Astrocyte (in vitro differentiated cells and primary cell): Measurements from ENCODE around the gene GLRA3. TPM values are rescaled to one million over a fixed set of nuclear protein-coding genes. Genes with fewer than 3 reads are reported as not detected.

Experiments used
- DNase-seq: peaks from one replicate; pipeline ENCODE4 v3.0.0-alpha.2; 2010; ENCODE audit warnings: low read depth
- FAIRE-seq: peaks from 2 replicates; lab custom pipeline; 2011; peaks lifted over from hg19 to GRCh38; lab: Jason Lieb, UNC
- H2AFZ ChIP-seq: 2 replicates; pipeline ENCODE4 v1.6.0; 2012; ENCODE audit warnings: low read depth, low read length, inconsistent platforms
- H3K27ac ChIP-seq: 2 replicates; pipeline ENCODE4 v1.5.1; 2011; ENCODE audit warnings: low read depth, low read length, inconsistent platforms
- H3K27me3 ChIP-seq: 2 replicates; pipeline ENCODE4 v1.6.0; 2011; ENCODE audit warnings: low read length, inconsistent platforms; ENCODE audit not compliant: insufficient read depth
- H3K36me3 ChIP-seq: 2 replicates; pipeline ENCODE4 v1.5.1; 2011; ENCODE audit warnings: low read length, inconsistent platforms; ENCODE audit not compliant: insufficient read depth
- H3K4me1 ChIP-seq: 2 replicates; pipeline ENCODE4 v1.5.1; 2011; ENCODE audit warnings: low read length, inconsistent platforms; ENCODE audit not compliant: insufficient read depth
- H3K4me2 ChIP-seq: 2 replicates; pipeline ENCODE4 v1.6.0; 2012; ENCODE audit warnings: low read length, inconsistent platforms
- H3K4me3 ChIP-seq: 2 replicates; pipeline ENCODE4 v1.5.1; 2011; ENCODE audit warnings: low read depth, mild to moderate bottlenecking, low read length, inconsistent platforms; ENCODE audit not compliant: insufficient read depth
- H3K79me2 ChIP-seq: 2 replicates; pipeline ENCODE4 v1.6.0; 2012; ENCODE audit warnings: mild to moderate bottlenecking, low read length, inconsistent platforms; ENCODE audit not compliant: insufficient read depth
- H3K9ac ChIP-seq: 2 replicates; pipeline ENCODE4 v1.6.0; 2012; ENCODE audit warnings: mild to moderate bottlenecking, low read length, inconsistent platforms
- H3K9me3 ChIP-seq: 2 replicates; pipeline ENCODE4 v1.5.1; 2012; ENCODE audit warnings: low read depth, mild to moderate bottlenecking, low read length, inconsistent platforms; ENCODE audit not compliant: insufficient read depth
- H4K20me1 ChIP-seq: 2 replicates; pipeline ENCODE4 v1.6.0; 2012; ENCODE audit warnings: low read length, inconsistent platforms; ENCODE audit not compliant: insufficient read depth
- H3K27ac Mint-ChIP-seq: one replicate; pipeline ENCODE4 v1.8.0; 2021; ENCODE audit warnings: mild to moderate bottlenecking, mixed read lengths; ENCODE audit not compliant: unreplicated experiment
- H3K27me3 Mint-ChIP-seq: one replicate; pipeline ENCODE4 v1.8.0; 2021; ENCODE audit warnings: low read depth, mixed read lengths; ENCODE audit not compliant: unreplicated experiment
- H3K36me3 Mint-ChIP-seq: one replicate; pipeline ENCODE4 v1.8.0; 2021; ENCODE audit warnings: low read depth, mixed read lengths; ENCODE audit not compliant: unreplicated experiment
- H3K4me1 Mint-ChIP-seq: one replicate; pipeline ENCODE4 v1.8.0; 2021; ENCODE audit warnings: low read depth, mixed read lengths; ENCODE audit not compliant: unreplicated experiment
- H3K4me3 Mint-ChIP-seq: one replicate; pipeline ENCODE4 v1.8.0; 2021; ENCODE audit warnings: mild to moderate bottlenecking, moderate library complexity, mixed read lengths; ENCODE audit not compliant: unreplicated experiment
- H3K9me3 Mint-ChIP-seq: one replicate; pipeline ENCODE4 v1.8.0; 2021; ENCODE audit warnings: mild to moderate bottlenecking, mixed read lengths; ENCODE audit not compliant: unreplicated experiment
- CTCF ChIP-seq: IDR thresholded peaks from 2 replicates; pipeline ENCODE4 v1.5.1; 2011; ENCODE audit warnings: low read depth, mild to moderate bottlenecking, inconsistent platforms, low read length, moderate library complexity; ENCODE audit not compliant: insufficient read depth
- EZH2 ChIP-seq: IDR thresholded peaks from 2 replicates; pipeline ENCODE4 v1.6.1; 2012; ENCODE audit warnings: mild to moderate bottlenecking, low read length, inconsistent platforms; ENCODE audit not compliant: insufficient read depth
- total RNA-seq: library from RNA; stranded (reverse); gene quantifications from 2 replicates; pipeline ENCODE4 v1.2.1, GENCODE V29; 2021

The GLRA3 gene
- total RNA-seq, 1 donor from 2014 or later: not detected

GRCh38 chr4:174654634-174655033, 174.4 kb downstream of the GLRA3 start:
- Histone ChIP-seq H3K9ac (no peak overlapping the region), H3K4me1 (no peaks in the 10 kb centered on the region), H3K79me2 (no peaks in the 10 kb centered on the region), H3K36me3 (no peaks in the 10 kb centered on the region), H4K20me1 (no peaks in the 10 kb centered on the region), H3K27me3 (no peaks in the 10 kb centered on the region), H2AFZ (no peak overlapping the region), H3K4me2 (no peak overlapping the region), H3K9me3 (no peaks in the 10 kb centered on the region), H3K27ac (no peak overlapping the region), H3K4me3 (no peak overlapping the region)
- TF ChIP-seq CTCF (no peak), EZH2 (no peak)
- DNase-seq: no peak
- Mint-ChIP-seq H3K4me3 (no peak overlapping the region), H3K27ac (no peak overlapping the region), H3K27me3 (no peaks in the 10 kb centered on the region), H3K4me1 (no peaks in the 10 kb centered on the region), H3K9me3 (no peaks in the 10 kb centered on the region), H3K36me3 (no peaks in the 10 kb centered on the region)
- FAIRE-seq: no peak

GRCh38 chr4:174650711-174651355, 178.2 kb downstream of the GLRA3 start:
- Histone ChIP-seq H3K27me3 (no peaks in the 10 kb centered on the region), H4K20me1 (no peaks in the 10 kb centered on the region), H3K4me3 (no peak overlapping the region), H3K79me2 (no peaks in the 10 kb centered on the region), H3K27ac (no peak overlapping the region), H3K4me1 (no peaks in the 10 kb centered on the region), H3K4me2 (no peak overlapping the region), H3K36me3 (no peaks in the 10 kb centered on the region), H3K9ac (no peak overlapping the region), H2AFZ (no peak overlapping the region), H3K9me3 (no peaks in the 10 kb centered on the region)
- no peaks in the 10 kb centered on the region for H3K9me3 Mint-ChIP-seq
- no peaks in the 10 kb centered on the region for H3K4me1 Mint-ChIP-seq
- no peaks in the 10 kb centered on the region for H3K27me3 Mint-ChIP-seq
- DNase-seq: no peak
- no peak for TF ChIP-seq CTCF
- no peak for TF ChIP-seq EZH2
- no peak overlapping the region for H3K27ac Mint-ChIP-seq
- no peak overlapping the region for H3K4me3 Mint-ChIP-seq
- H3K36me3 Mint-ChIP-seq: no peaks in the 10 kb centered on the region
- FAIRE-seq: no peak

- H3K4me1 Mint-ChIP-seq: no peaks in the 10 kb centered on the region
- no peak overlapping the region for H2AFZ ChIP-seq
- no peaks in the 10 kb centered on the region for H3K4me1 ChIP-seq
- H3K79me2 ChIP-seq: no peaks in the 10 kb centered on the region
- no peaks in the 10 kb centered on the region for H3K27me3 Mint-ChIP-seq
- H3K36me3 ChIP-seq: no peaks in the 10 kb centered on the region
- H3K9me3 ChIP-seq: no peaks in the 10 kb centered on the region
- no peak overlapping the region for H3K4me2 ChIP-seq
- H3K36me3 Mint-ChIP-seq: no peaks in the 10 kb centered on the region
- no peaks in the 10 kb centered on the region for H3K27me3 ChIP-seq
- TF ChIP-seq CTCF: no peak
- no peak for TF ChIP-seq EZH2
- no peak overlapping the region for H3K4me3 ChIP-seq
- H3K27ac ChIP-seq: no peak overlapping the region
- H3K9ac ChIP-seq: no peak overlapping the region
- no peaks in the 10 kb centered on the region for H3K9me3 Mint-ChIP-seq
- DNase-seq (no peak), FAIRE-seq (no peak)
- no peak overlapping the region for H3K4me3 Mint-ChIP-seq
- no peaks in the 10 kb centered on the region for H4K20me1 ChIP-seq
- H3K27ac Mint-ChIP-seq: no peak overlapping the region
These were observed 180.2 kb downstream of the GLRA3 start for GRCh38 chr4:174648812-174649211.
